HT1080 (cell line): Measurements from ENCODE around the gene TECPR2. TPM values are rescaled to one million over a fixed set of nuclear protein-coding genes. Genes with fewer than 3 reads are reported as not detected.
A peak's percentile ranks its signal among the peaks of the same experiment; 100 is the strongest.
"Not testable (repeated sequence)": the region's sequence is repeated elsewhere in the genome, so short reads cannot be mapped to it uniquely, and the experiment has no call there.

Source experiments
- DNase-seq: peaks from one replicate; pipeline ENCODE4 v3.0.0-alpha.2; 2015; ENCODE audit warnings: low read depth
- total RNA-seq: library from RNA; depleted of rRNA; stranded (reverse); fragments of >200 nt; shearing (Covaris generic); gene quantifications from 2 replicates; pipeline ENCODE4 v1.2.3, GENCODE V29; 2014

Gene TECPR2
- total RNA-seq, 1 experiment from 2014 or later, result 9.0 TPM

DNA sequence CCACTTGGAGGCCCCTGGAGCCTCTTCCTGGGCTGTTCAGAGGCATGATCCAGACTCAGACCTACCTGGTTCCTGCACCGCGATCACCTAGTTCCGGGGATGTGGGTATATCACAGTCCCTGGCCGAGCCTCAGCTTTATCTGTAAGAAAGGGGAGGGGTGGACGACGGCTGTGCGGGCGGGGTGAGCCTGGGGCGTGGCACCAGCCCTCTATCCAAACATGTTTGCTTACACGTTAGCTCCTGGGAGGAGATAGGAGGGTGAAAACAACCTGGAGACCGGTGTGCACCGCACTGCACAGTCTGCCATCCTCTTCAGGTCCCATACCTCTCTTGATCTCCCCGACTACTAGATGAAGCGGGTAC is 145.7 kb downstream of the TECPR2 start:
- no peak for DNase-seq

- no peak for DNase-seq
These were observed 146.3 kb downstream of the TECPR2 start for GRCh38 chr14:102508774-102509745.

GRCh38 chr14:102509746-102510615 is 147.2 kb downstream of the TECPR2 start, which contains the start of gene ANKRD9:
Gene ANKRD9 (minus strand): TSS chr14:102509776. CDS start chr14:102507889, 1,887 bp downstream.
- peak; percentile 70 for DNase-seq

DNA sequence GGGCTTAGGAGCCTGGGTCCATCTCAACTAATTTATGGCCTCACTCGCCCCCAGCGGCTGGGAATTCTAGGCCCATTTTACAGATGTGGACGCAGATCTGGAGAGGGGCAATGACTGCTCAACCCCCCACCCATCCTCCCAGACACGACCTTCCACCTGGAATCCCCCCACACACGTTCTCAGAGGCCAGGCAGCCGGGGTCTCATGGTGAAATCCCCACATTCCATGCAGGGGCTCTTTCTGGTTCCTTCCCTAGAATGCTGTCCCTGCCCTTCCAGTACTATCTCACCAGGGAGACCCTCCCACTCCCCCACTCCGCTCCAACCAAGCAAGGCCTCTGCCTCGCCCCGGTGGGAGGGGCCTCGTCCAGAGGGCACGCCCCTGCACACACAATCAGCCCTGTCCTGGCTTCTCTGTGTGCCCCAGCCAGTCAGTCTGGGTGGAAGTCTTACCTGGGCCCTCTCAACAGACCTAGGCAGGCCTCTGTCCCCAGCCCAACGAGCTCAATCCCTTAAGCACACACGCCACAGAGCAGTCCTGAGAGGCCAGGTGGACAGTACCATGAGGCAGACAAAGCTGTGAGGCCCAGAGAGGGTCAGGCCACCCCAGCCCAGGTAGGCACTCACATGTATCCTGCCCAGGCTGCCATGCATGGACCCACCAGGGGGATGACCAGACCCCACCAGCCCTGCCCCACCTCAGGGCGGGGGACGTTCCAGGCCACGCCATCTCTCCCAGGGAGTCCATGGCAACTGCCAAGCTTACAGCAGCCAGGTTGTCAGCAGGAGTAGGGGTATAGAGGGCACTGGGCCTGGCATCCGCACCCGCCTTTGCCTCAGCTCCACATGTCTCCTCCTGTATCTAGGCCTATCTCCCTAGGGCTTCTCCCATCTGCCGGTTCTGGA is 148.1 kb downstream of the TECPR2 start:
- DNase-seq, result no peak

GRCh38 chr14:102511538-102511937 is 148.8 kb downstream of the TECPR2 start:
- no peak for DNase-seq

- DNase-seq, result no peak
These were observed 150.1 kb downstream of the TECPR2 start for GRCh38 chr14:102512793-102513300.

DNA sequence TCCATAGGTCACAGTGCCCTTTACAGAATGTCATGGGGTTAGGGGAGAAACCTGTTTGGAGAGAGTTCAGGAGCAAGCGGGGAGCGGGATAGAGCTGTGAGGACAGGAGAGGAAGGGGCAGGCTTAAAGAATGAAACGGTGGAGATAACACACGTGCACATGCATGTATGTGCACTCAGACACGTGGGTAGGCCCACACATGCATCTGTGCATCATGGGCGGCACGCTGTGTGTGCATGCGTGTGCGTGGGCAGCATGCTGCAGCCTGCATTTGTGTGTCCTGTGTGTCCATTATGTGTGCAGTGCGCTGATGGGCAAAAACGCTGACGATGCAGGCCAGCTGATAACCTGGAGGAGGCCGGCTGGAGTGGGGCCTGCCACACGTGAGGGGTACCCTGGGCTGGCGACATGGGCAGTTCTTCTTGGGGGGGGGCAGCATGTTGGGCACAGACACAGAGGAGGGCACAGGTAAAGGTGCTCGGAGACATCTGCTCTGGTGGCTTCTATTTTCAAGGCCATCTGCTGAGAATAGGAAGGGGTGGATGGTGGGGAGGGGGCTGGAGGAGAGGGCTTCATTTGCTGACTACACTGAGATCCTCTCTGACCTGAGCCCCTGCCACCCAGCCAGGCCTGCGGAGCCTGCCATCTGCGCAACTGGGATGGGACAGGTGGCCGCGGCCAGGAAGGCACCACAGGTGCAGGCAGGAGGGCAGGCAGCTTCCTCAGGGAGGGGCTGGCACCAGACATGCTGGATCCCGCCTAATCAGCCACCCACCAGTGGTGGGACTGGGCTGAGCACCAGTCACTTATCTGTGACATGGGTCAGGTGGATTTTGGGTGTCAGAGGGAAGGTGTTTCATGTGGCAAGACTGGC is 151.4 kb downstream of the TECPR2 start:
- no peak for DNase-seq

- no peak for DNase-seq
These were observed 152.4 kb downstream of the TECPR2 start for GRCh38 chr14:102514987-102515733.

- no peak for DNase-seq
These were observed 154.0 kb downstream of the TECPR2 start for GRCh38 chr14:102516531-102517391.

GRCh38 chr14:102517392-102518062 is 154.8 kb downstream of the TECPR2 start:
- no peak for DNase-seq

DNA sequence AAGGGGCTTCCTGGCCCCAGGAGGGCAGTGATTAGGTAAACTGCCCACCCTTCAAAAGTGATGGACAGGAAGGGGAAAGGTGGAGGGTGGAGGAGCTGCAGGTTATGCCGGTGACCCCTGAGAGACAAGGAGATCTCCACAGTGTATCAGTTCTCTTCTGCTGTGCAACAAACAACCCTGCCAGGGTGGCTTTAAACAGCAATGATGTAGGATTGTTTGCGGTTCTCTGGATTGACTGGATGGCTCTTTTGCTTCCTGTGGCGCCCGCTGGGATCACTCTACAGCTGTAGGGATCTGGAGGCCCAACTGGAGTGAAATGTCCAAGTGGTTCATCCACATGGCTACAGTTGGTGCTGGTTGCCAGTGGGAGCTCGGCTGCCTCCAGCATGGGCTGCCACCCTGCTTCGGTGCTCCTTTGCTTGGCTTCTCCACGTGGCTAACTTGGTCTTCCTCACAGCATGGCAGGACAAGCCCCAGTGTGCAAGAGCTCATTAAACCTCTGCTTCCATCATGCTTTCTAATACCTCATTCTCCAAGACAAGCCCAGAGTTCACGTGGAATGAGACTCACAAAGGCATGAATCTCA is 155.4 kb downstream of the TECPR2 start:
- no peak for DNase-seq

DNA sequence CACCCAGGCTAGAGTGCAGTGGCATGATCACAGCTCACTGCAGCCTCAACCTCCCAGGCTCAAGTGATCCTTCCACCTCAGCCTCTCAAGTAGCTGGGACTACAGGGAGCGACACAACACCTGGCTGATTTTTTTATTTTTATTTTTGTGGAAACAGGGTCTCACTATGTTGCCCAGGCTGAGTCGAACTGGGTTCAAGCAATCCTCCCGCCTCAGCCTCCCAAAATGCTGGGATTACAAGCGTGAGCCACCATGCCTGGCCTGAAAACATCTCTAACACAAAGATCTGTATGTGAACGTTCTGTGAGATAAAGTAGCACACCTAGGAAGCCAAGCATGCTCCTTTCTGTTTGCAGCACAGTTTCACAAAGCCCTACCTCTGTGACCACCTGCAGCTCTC is 157.0 kb downstream of the TECPR2 start:
- DNase-seq, result not testable (repeated sequence)

GRCh38 chr14:102523200-102523568 is 160.4 kb downstream of the TECPR2 start:
- DNase-seq, result no peak

DNA sequence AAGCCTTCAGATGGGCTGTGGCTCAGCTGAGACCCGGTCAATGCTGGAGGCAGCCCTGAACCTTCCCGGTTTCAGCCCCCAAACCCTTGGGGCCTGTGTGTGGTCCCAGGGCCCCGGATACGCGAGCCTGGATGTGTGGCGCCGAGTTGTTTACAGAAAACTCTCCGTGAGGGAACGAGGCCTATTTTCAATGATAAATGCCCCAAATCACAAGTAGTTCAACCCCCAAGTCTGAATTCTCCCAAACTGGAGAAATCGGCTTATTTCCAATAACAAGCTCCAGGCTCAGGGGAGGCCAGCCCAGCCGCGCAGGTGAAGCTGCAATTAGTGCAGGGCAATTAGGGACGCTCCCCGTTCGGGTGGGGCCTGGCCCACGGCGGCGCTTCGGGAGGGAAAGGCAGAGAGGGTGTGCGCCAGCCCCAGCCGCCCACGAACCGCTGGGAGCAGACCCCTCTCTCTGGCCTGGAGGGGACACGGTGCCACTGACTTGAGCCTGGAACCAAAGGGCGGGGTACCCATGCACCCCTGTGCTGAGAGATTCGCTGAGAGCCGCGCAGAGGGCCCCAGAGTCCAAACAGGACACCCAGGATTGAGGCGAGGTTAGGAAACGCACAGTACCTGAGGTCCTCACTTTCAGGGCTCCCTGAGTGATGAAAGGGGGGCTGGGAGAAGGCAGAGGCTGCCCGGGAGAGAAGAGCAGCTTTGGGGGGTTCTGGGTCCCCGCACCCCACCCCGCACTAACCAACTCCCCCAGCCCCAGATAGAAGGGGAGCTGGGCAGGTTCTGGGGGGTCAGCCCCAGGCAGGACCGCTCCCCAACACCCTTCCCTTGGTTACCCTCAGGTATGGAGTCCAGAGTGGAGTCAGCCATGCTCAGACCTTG is 161.1 kb downstream of the TECPR2 start:
- no peak for DNase-seq

GRCh38 chr14:102524451-102525218 is 161.9 kb downstream of the TECPR2 start:
- DNase-seq, result peak; percentile 99
